Esophagus muscularis mucosa (tissue), 4 donors: ENCODE data around the gene HOOK2. TPM values are rescaled to one million over a fixed set of nuclear protein-coding genes. Genes with fewer than 3 reads are reported as not detected.

ENCODE experiments used
- small RNA-seq, 3 donors: library from RNA; depleted of rRNA; stranded (forward); fragments of <200 nt; gene quantifications; one replicate each; pipeline ENCODE3, GENCODE V24; 2016
- total RNA-seq, 4 donors: library from RNA; depleted of rRNA; stranded (reverse); fragments of >200 nt; gene quantifications; one replicate each; pipeline versions ENCODE4 v1.1.0 to v1.2.1, GENCODE V29; 2016

Gene HOOK2
- total RNA-seq, 4 donors from 2014 or later: 7.1 to 17.0 (median 12.6) TPM

Small RNA genes lying within 50 kb of the gene (small RNA-seq; reads per million reads assigned to genes)
- 0 reads per million in 3 donors for gene MIR5684

Other genes starting within 250 kb of the HOOK2 start
- gene ZNF564, start 224.1 kb downstream of the HOOK2 start, total RNA-seq: 10 to 100 TPM in 1 of 4 donors, 1 to 10 TPM in 3; 8.3 to 13.7 (median 9.3) TPM
- 1 to 10 TPM; 3.3 to 6.7 (median 5.3) TPM for gene ZNF490, start 164.7 kb downstream of the HOOK2 start, total RNA-seq
- gene ZNF791, start 164.6 kb downstream of the HOOK2 start, total RNA-seq: 10 to 100 TPM; 14.0 to 21.6 (median 17.3) TPM
- 10 to 100 TPM; 65.7 to 80.8 (median 68.9) TPM for gene MAN2B1, start 108.8 kb downstream of the HOOK2 start, total RNA-seq
- 10 to 100 TPM in 3 of 4 donors, 1 to 10 TPM in 1; 10.0 to 19.7 (median 13.9) TPM for gene WDR83, start 108.7 kb downstream of the HOOK2 start, total RNA-seq
- 10 to 100 TPM; 74.3 to 92.3 (median 85.0) TPM for gene DHPS, start 93.7 kb downstream of the HOOK2 start, total RNA-seq
- not detected for gene GNG14, start 87.6 kb downstream of the HOOK2 start, total RNA-seq
- 10 to 100 TPM in 1 of 4 donors, 1 to 10 TPM in 3; 4.3 to 10.6 (median 7.5) TPM for gene FBXW9, start 78.9 kb downstream of the HOOK2 start, total RNA-seq
- 10 to 100 TPM; 42.8 to 71.9 (median 62.8) TPM for gene TNPO2, start 51.6 kb downstream of the HOOK2 start, total RNA-seq
- gene TRIR, start 40.9 kb downstream of the HOOK2 start, total RNA-seq: 100 to 1,000 TPM; 382 to 470 (median 431) TPM
- gene GET3, start 38.1 kb downstream of the HOOK2 start, total RNA-seq: 10 to 100 TPM; 46.9 to 63.5 (median 51.3) TPM
- not detected for gene BEST2, start 23.8 kb downstream of the HOOK2 start, total RNA-seq
- gene JUNB, start 15.9 kb upstream of the HOOK2 start, total RNA-seq: 1,000 to 10,000 TPM in 1 of 4 donors, 100 to 1,000 TPM in 2, 10 to 100 TPM in 1; 82.2 to 1,609 (median 182) TPM
- 100 to 1,000 TPM; 236 to 275 (median 250) TPM for gene PRDX2, start 26.2 kb upstream of the HOOK2 start, total RNA-seq
- under 1 TPM in 1 of 4 donors, not detected in 3; 0.65 TPM for gene THSD8, start 26.5 kb upstream of the HOOK2 start, total RNA-seq
- gene RNASEH2A, start 31.0 kb upstream of the HOOK2 start, total RNA-seq: 1 to 10 TPM; 2.7 to 6.6 (median 4.2) TPM
- under 1 TPM in 2 of 4 donors, not detected in 2; 0.52 to 0.83 TPM for gene RTBDN, start 59.0 kb upstream of the HOOK2 start, total RNA-seq
- gene MAST1, start 63.0 kb upstream of the HOOK2 start, total RNA-seq: under 1 TPM; 0.50 to 0.91 (median 0.76) TPM
- 10 to 100 TPM; 26.6 to 37.4 (median 31.2) TPM for gene DNASE2, start 105.9 kb upstream of the HOOK2 start, total RNA-seq
- not detected for gene KLF1, start 111.6 kb upstream of the HOOK2 start, total RNA-seq
- 10 to 100 TPM; 36.1 to 63.6 (median 52.9) TPM for gene GCDH, start 115.6 kb upstream of the HOOK2 start, total RNA-seq
- under 1 TPM in 1 of 4 donors, not detected in 3; 0.97 TPM for gene SYCE2, start 143.7 kb upstream of the HOOK2 start, total RNA-seq
- 10 to 100 TPM; 21.6 to 49.2 (median 35.8) TPM for gene FARSA, start 158.2 kb upstream of the HOOK2 start, total RNA-seq
- gene CALR, start 163.1 kb upstream of the HOOK2 start, total RNA-seq: 100 to 1,000 TPM; 200 to 300 (median 270) TPM
- gene RAD23A, start 170.3 kb upstream of the HOOK2 start, total RNA-seq: 100 to 1,000 TPM; 138 to 218 (median 181) TPM
- 10 to 100 TPM; 33.0 to 60.1 (median 49.3) TPM for gene GADD45GIP1, start 181.7 kb upstream of the HOOK2 start, total RNA-seq
- gene DAND5, start 194.0 kb upstream of the HOOK2 start, total RNA-seq: under 1 TPM in 3 of 4 donors, not detected in 1; 0.19 to 0.83 (median 0.29) TPM
- 100 to 1,000 TPM in 1 of 4 donors, 10 to 100 TPM in 3; 56.0 to 154 (median 79.4) TPM for gene NFIX, start 219.9 kb upstream of the HOOK2 start, total RNA-seq